Pancreas (tissue), 10 donors: Measurements from ENCODE around the gene GLCE. TPM values are rescaled to one million over a fixed set of nuclear protein-coding genes. Genes with fewer than 3 reads are reported as not detected.

Experiments used
- ATAC-seq, 4 donors: fragments of 200-7000 bp; cut with Tn5 transposase; one replicate each; pipeline versions ENCODE4 v1.8.0 to v1.9.1; 2020; ENCODE audit warnings: mild to moderate bottlenecking in 4 of 4, moderate library complexity in 4 of 4
- DNase-seq, 6 donors: peaks; one replicate each; pipeline ENCODE4 v3.0.0-alpha.2; 2020
- FAIRE-seq: peaks from 2 replicates; lab custom pipeline; 2012; peaks lifted over from hg19 to GRCh38; lab: Jason Lieb, UNC
- H3K27ac ChIP-seq, 4 donors: fragments of 200-600 bp; sonication (generic); 1 replicate in 3 of 4; 2 replicates in 1 of 4; pipeline versions ENCODE4 v1.5.0 to v1.8.0; 2020
- H3K27me3 ChIP-seq, 4 donors: fragments of 200-600 bp; one replicate each; pipeline ENCODE4 v1.8.0; 2021
- H3K36me3 ChIP-seq, 3 donors: fragments of 200-600 bp; sonication (generic) in 1 of 3; one replicate each; pipeline versions ENCODE4 v1.5.0 to v1.8.0; 2020 to 2021
- H3K4me1 ChIP-seq, 3 donors: fragments of 200-600 bp; one replicate each; pipeline ENCODE4 v1.8.0; 2021
- H3K4me3 ChIP-seq, 4 donors: fragments of 200-600 bp; sonication (generic) in 2 of 4; one replicate each; pipeline versions ENCODE4 v1.5.0 to v1.8.0; 2020 to 2021
- H3K9me3 ChIP-seq, 4 donors: fragments of 200-600 bp; one replicate each; pipeline ENCODE4 v1.8.0; 2021
- CTCF ChIP-seq, 4 donors: fragments of 200-600 bp; sonication (generic) in 3 of 4; IDR thresholded peaks; one replicate each; pipeline versions ENCODE4 v1.5.0 to v1.8.0; 2021; ENCODE audit warnings: antibody characterized with exemption in 4 of 4
- WGBS, 2 donors: extraction: QIAGEN DNeasy Blood & Tissue Kit; methylation state at CpG; one replicate each; pipeline ENCODE4 v1.1.7; 2013; 5-methylcytosine and 5-hydroxymethylcytosine counted together
- intact Hi-C, 3 donors: fragments of 100-400 bp; cut with DNase I; formaldehyde crosslinking; loops; one replicate each; pipeline versions ENCODE4 v1.11.1 to v1.14.2; 2022
- polyA plus RNA-seq, 2 donors: library from polyadenylated mRNA; stranded (reverse); fragments of 200-250 nt; gene quantifications; one replicate each; pipeline ENCODE4 v1.2.3, GENCODE V29; 2013
- total RNA-seq, 6 donors: library from RNA; stranded (reverse); fragmentation: NEBNext Ultra II Directional in 4 of 6; extraction: Animal tissue kit (Norgen Biotek cat#: 25700) in 4 of 6; gene quantifications; one replicate each; pipeline versions ENCODE4 v1.2.1 to v1.2.4, GENCODE V29; 2021 to 2023
- donor health status: healthy with polysubstance abuse.
- donor health status: DM: no; HTN: no; CAD: no; lungs with moderate emphysema.
- donor health status: DM: no; HTN: no; CAD: no.
- donor health status: control.
- donor health status: control.
- donor health status: Bipolar disorder and iron deficiency.
- donor health status: DM: yes; HTN: yes; CAD: no.
- donor health status: DM: no; HTN: no; CAD: no.
- donor health status: DM: no; HTN: no; CAD: no.
- donor health status: DM: yes; HTN: yes; CAD: no.

GLCE gene
- total and polyA plus RNA-seq, 8 donors: 2.7 to 10.8 (median 5.9) TPM

DNA sequence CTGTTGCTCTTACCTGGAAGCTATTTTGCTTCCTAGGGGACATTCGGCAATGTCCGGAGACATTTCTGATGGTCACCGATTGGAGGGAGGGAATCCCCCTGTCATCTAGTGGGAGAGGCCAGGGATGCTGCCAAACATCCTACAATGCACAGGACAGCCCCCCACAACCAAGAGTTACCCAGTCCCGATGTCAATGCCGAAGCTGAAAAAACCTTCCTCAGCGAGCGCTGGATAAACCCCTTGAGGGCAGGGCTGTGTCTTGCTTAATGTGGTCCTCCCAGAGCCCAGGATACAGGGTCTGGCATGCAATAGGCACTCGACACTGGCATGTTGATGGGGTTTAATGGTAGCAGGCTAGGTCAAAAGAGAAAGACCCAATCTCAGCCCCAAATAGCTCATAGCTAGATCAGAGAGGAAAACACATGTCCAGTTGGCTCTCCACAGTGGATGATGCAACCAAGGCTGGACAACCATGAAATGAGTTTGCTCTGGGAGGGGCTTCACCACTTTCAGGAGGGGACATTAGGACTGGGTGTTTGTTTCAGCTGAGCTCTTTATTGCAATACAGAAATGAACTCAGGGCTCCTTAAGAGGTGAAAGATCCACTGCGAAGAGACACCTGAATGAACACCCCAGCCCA lies 121.8 kb downstream of the GLCE start:
- no peaks in the 10 kb centered on the region for H3K9me3 ChIP-seq
- intact Hi-C loops: no loop called here
- no peaks in the 10 kb centered on the region for H3K4me1 ChIP-seq
- 77 to 93% methylated on average over 9 of the region's 9 CpGs for WGBS, 2 donors
- H3K36me3 ChIP-seq: no peaks in the 10 kb centered on the region
- no peaks in the 10 kb centered on the region for H3K27me3 ChIP-seq
- no peak for FAIRE-seq
- DNase-seq: no peak
- ATAC-seq: no peak
- no peak overlapping the region for H3K4me3 ChIP-seq
- no peak for TF ChIP-seq CTCF (IDR thresholded peaks at IDR 0.05)
- H3K27ac ChIP-seq: no peak overlapping the region

- no peaks in the 10 kb centered on the region for H3K27me3 ChIP-seq
- no peak overlapping the region for H3K27ac ChIP-seq
- no peak for TF ChIP-seq CTCF (IDR thresholded peaks at IDR 0.05)
- FAIRE-seq (no peak), DNase-seq (no peak), ATAC-seq (no peak)
- peaks cover 0 to 5% (median 0%) of the 10 kb centered on the region in 3 donors for H3K4me1 ChIP-seq
- H3K36me3 ChIP-seq: no peaks in the 10 kb centered on the region
- H3K4me3 ChIP-seq: no peak overlapping the region
- no peaks in the 10 kb centered on the region for H3K9me3 ChIP-seq
- intact Hi-C loops: no loop called here
- WGBS, 2 donors: 92 to 94% methylated on average over 12 of the region's 12 CpGs
These were observed 125.4 kb downstream of the GLCE start for GRCh38 chr15:69285834-69286233.

GRCh38 chr15:69288011-69288410 lies 127.6 kb downstream of the GLCE start:
- 82 to 92% methylated on average over 7 of the region's 7 CpGs for WGBS, 2 donors
- H3K27ac ChIP-seq: no peak overlapping the region
- no peak for DNase-seq

GRCh38 chr15:69288531-69289341 lies 128.3 kb downstream of the GLCE start:
- intact Hi-C loops: no loop called here
- DNase-seq: no peak
- no peaks in the 10 kb centered on the region for H3K9me3 ChIP-seq
- 70 to 82% methylated on average over 11 of the region's 11 CpGs for WGBS, 2 donors
- no peak for FAIRE-seq
- H3K36me3 ChIP-seq: no peaks in the 10 kb centered on the region
- H3K27ac ChIP-seq: peak overlapping the region in 2 of 4 donors; percentile 23 to 37
- H3K27me3 ChIP-seq: no peaks in the 10 kb centered on the region
- peak in 3 of 4 donors; percentile 12 to 21 (median 13) for ATAC-seq
- peaks cover 0 to 5% (median 0%) of the 10 kb centered on the region in 3 donors for H3K4me1 ChIP-seq
- TF ChIP-seq CTCF (IDR thresholded peaks at IDR 0.05): no peak
- no peak overlapping the region for H3K4me3 ChIP-seq

More at GRCh38 chr15:69288011-69288410, 127.6 kb downstream of the GLCE start:
- H3K9me3 ChIP-seq: no peaks in the 10 kb centered on the region
- no peak for ATAC-seq
- no peaks in the 10 kb centered on the region for H3K27me3 ChIP-seq
- H3K4me1 ChIP-seq: peaks cover 0 to 5% (median 0%) of the 10 kb centered on the region in 3 donors
- intact Hi-C loops: no loop called here
- FAIRE-seq: no peak
- TF ChIP-seq CTCF (IDR thresholded peaks at IDR 0.05): no peak
- H3K4me3 ChIP-seq: no peak overlapping the region
- H3K36me3 ChIP-seq: no peaks in the 10 kb centered on the region
